KMS-11 (cell line): ENCODE results near the gene RBM3.
"Not testable (repeated sequence)": the region's sequence is repeated elsewhere in the genome, so short reads cannot be mapped to it uniquely, and the experiment has no call there.

Source experiments
- H2AFZ ChIP-seq: fragments of 200-600 bp; sonication (generic); 2 replicates; pipeline ENCODE4 v1.6.1; 2016; ENCODE audit warnings: antibody characterized with exemption, mixed run types, low read depth
- H3K27ac ChIP-seq: fragments of 200-600 bp; sonication (generic); 2 replicates; pipeline ENCODE4 v1.6.1; 2016; ENCODE audit warnings: mild to moderate bottlenecking, mixed run types
- H3K27me3 ChIP-seq: fragments of 200-600 bp; sonication (generic); 2 replicates; pipeline ENCODE4 v1.6.1; 2017; ENCODE audit warnings: mild to moderate bottlenecking, low read depth, mixed run types, moderate library complexity; ENCODE audit not compliant: insufficient read depth
- H3K36me3 ChIP-seq: fragments of 200-600 bp; sonication (generic); 2 replicates; pipeline ENCODE4 v1.6.1; 2017; ENCODE audit warnings: mild to moderate bottlenecking, mixed run types; ENCODE audit not compliant: insufficient read depth
- H3K4me1 ChIP-seq: fragments of 200-600 bp; sonication (generic); 2 replicates; pipeline ENCODE4 v1.6.1; 2016; ENCODE audit warnings: mild to moderate bottlenecking, low read depth, mixed run types; ENCODE audit not compliant: poor library complexity, severe bottlenecking
- H3K4me2 ChIP-seq: fragments of 200-600 bp; sonication (generic); 2 replicates; pipeline ENCODE4 v1.7.0; 2016; ENCODE audit warnings: mild to moderate bottlenecking, mixed run types
- H3K4me3 ChIP-seq: fragments of 200-600 bp; sonication (generic); IDR thresholded peaks from 2 replicates; pipeline ENCODE4 v1.6.1; 2017; ENCODE audit warnings: low read depth, low read length, mixed read lengths; ENCODE audit not compliant: insufficient read depth
- H3K79me2 ChIP-seq: fragments of 200-600 bp; sonication (generic); 2 replicates; pipeline ENCODE4 v1.6.1; 2016; ENCODE audit warnings: low read depth, mixed run types; ENCODE audit not compliant: insufficient read depth
- H3K9ac ChIP-seq: fragments of 200-600 bp; sonication (generic); 2 replicates; pipeline ENCODE4 v1.6.1; 2016; ENCODE audit warnings: mild to moderate bottlenecking, mixed run types
- H4K20me1 ChIP-seq: fragments of 200-600 bp; sonication (generic); 2 replicates; pipeline ENCODE4 v1.6.1; 2016; ENCODE audit warnings: mild to moderate bottlenecking, mixed run types; ENCODE audit not compliant: insufficient read depth
- CTCF ChIP-seq: fragments of 200-600 bp; sonication (generic); conservative IDR thresholded peaks from 2 replicates; pipeline ENCODE4 v1.6.1; 2017; ENCODE audit warnings: low read depth, mild to moderate bottlenecking, antibody characterized with exemption, low read length, moderate library complexity, mixed read lengths

RBM3 gene

GRCh38 chrX:48574270-48575266 is at the start of gene RBM3:
Gene RBM3, plus strand, starts transcription at chrX:48574484. Its CDS starts 697 bp downstream, at chrX:48575181.
- peaks cover 11% of the 10 kb centered on the region for H3K4me1 ChIP-seq
- no peaks in the 10 kb centered on the region for H4K20me1 ChIP-seq
- peak within 1 kb of the TSS; percentile 44 for H3K4me3 ChIP-seq
- peak within 1 kb of the TSS; percentile 88 for H2AFZ ChIP-seq
- peak; percentile 60 for TF ChIP-seq CTCF
- peak within 1 kb of the TSS; percentile 77 for H3K4me2 ChIP-seq
- no peaks in the 10 kb centered on the region for H3K27me3 ChIP-seq
- H3K27ac ChIP-seq, result peak within 1 kb of the TSS; percentile 99
- peaks cover 20% of the 10 kb centered on the region for H3K79me2 ChIP-seq
- peaks cover 7% of the 10 kb centered on the region; the same call in 1 of the 2 replicates for H3K36me3 ChIP-seq
- H3K9ac ChIP-seq, result peak within 1 kb of the TSS; percentile 100

- H4K20me1 ChIP-seq, H3K27me3 ChIP-seq, H3K4me3 ChIP-seq, H3K36me3 ChIP-seq, H3K4me2 ChIP-seq, H3K27ac ChIP-seq, H2AFZ ChIP-seq, H3K9ac ChIP-seq: not testable (repeated sequence)
- Histone ChIP-seq H3K4me1 (peaks cover 18% of the 10 kb centered on the region), H3K79me2 (peaks cover 24% of the 10 kb centered on the region)
These were observed 48.4 kb upstream of the RBM3 start for GRCh38 chrX:48525853-48526252.

- Histone ChIP-seq H3K27ac (no peak overlapping the region), H3K36me3 (no peaks in the 10 kb centered on the region), H3K4me2 (no peak overlapping the region), H4K20me1 (no peaks in the 10 kb centered on the region), H3K27me3 (no peaks in the 10 kb centered on the region), H2AFZ (no peak overlapping the region), H3K9ac (no peak overlapping the region), H3K4me1 (peaks cover 24% of the 10 kb centered on the region), H3K79me2 (0 out of 2 replicates have a peak, but pooled peaks cover under 1% of the 10 kb centered on the region), H3K4me3 (no peak overlapping the region)
- no peak for TF ChIP-seq CTCF
These were observed 43.5 kb upstream of the RBM3 start for GRCh38 chrX:48530736-48531135.

- H3K4me1 ChIP-seq, result peaks cover 29% of the 10 kb centered on the region
- no peaks in the 10 kb centered on the region for H3K27me3 ChIP-seq
- no peaks in the 10 kb centered on the region for H3K79me2 ChIP-seq
- H3K9ac ChIP-seq, result no peak overlapping the region
- no peaks in the 10 kb centered on the region for H3K36me3 ChIP-seq
- peak overlapping the region; percentile 34 for H2AFZ ChIP-seq
- peak overlapping the region; percentile 25; the same call in 1 of the 2 replicates for H3K4me2 ChIP-seq
- H3K4me3 ChIP-seq, result no peak overlapping the region
- H3K27ac ChIP-seq, result peak overlapping the region; percentile 51; the same call in 1 of the 2 replicates
- no peak for TF ChIP-seq CTCF
- H4K20me1 ChIP-seq, result no peaks in the 10 kb centered on the region
These were observed 42.8 kb upstream of the RBM3 start for GRCh38 chrX:48531358-48531959.
